Renal pelvis (tissue), 4 donors: Measurements from ENCODE around the gene CEP164. TPM values are rescaled to one million over a fixed set of nuclear protein-coding genes. Genes with fewer than 3 reads are reported as not detected.
A peak's percentile ranks its signal among the peaks of the same experiment; 100 is the strongest.
"Not testable (repeated sequence)": the region's sequence is repeated elsewhere in the genome, so short reads cannot be mapped to it uniquely, and the experiment has no call there.

Experiments used
- DNase-seq: peaks from one replicate; pipeline ENCODE4 v3.0.0-alpha.2; 2013
- polyA plus RNA-seq, 3 donors: library from polyadenylated mRNA; unstranded; fragments of 120-200 nt; gene quantifications; one replicate each; pipeline ENCODE4 v1.2.1, GENCODE V29; 2013; ENCODE audit not compliant: insufficient read length in 3 of 3

Gene CEP164
- polyA plus RNA-seq, 3 donors = 27.3 to 39.7 (median 38.0) TPM

DNA sequence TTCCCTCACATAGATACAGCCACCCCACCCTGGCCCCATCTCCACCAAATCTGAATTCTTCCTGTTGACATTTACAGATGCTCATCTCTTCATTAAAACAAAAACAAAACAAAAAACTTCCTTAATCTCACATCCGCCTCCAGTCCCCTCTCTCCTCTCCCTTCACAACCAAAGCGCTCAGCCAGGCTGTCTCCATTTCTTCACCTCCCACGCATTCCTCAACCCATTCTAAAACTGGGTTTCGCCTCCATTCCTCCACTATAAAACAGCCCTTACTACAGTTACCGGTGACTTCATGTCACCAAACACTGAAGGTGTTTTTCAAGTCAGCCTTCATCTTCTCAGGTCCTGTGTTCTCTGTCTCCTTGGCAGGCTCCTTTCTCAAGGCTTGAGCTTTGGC, 26.9 kb upstream of the CEP164 start:
- DNase-seq = peak; percentile 77

DNA sequence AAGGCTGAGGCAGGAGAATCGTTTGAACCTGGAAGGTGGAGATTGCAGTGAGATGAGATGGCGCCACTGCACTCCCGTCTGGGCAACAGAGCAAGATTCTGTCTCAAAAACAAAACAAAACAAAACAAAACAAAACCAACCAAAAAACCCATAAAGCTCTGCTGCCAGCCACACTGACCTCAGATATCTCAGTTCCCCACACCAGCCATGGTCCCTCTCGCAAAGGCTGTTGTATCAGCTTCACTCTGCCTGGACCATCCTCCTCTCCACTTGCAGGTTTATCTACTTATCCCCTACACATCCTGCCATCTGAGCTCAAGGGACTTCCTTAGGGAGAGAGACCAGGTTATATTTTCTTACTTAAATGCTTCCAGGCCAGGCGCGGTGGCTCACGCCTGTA, 25.4 kb upstream of the CEP164 start:
- no peak for DNase-seq

DNA sequence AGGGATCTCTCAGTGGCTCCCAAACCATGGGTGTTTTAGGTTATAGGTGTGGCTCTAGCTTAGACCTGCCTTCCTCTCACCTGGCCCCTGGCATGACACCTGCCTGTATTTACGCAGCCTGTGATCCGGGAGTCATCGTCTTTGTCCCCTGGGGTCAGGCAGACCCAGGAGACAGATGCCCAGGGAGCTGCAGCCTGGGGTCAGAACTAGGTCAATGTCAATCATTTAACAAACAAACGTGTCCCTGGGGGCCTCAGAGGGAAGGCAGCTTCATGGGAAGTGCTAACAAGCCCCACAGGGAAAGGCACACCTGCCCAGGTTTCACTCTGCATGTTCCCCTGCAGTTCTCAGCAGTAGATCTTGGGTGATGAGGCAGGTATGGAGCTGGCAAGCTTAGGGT, 24.6 kb upstream of the CEP164 start:
- DNase-seq = no peak

DNA sequence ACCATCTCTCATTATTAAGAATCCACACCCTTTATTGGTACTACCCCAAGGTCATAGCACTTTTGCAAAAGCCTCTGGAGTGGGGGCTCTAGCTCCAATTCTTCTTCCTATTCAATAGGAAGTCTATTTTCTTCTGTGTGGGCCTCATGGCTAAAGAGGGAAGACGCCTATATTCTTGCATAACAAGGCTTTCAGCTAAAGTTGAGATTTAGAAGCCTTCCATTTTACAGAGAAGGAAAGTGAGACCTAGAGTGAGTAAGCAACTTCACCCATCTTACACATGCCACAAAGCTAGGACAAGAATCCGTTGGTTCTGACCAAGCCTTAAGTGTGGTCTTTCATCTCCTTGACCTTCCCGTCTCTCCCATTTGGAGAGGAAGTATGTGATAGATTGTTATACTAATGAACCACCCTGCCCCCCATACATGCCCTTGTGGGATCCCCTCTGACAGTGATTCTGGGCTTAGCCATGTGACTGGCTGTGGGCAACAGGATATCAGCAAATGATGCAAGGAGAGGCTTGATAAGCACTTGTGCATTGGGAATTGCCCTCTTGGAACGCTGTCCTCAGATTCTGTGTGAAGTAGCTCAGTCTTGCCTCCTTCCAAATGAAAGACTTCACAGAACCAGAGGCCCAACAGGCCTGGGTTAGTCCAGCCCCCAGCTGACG, 23.9 kb upstream of the CEP164 start:
- DNase-seq = no peak

GRCh38 chr11:117305145-117305544, 22.5 kb upstream of the CEP164 start:
- DNase-seq = no peak

GRCh38 chr11:117309310-117309709, 18.3 kb upstream of the CEP164 start:
- DNase-seq = no peak

GRCh38 chr11:117313091-117313490, 14.6 kb upstream of the CEP164 start:
- DNase-seq = no peak

DNA sequence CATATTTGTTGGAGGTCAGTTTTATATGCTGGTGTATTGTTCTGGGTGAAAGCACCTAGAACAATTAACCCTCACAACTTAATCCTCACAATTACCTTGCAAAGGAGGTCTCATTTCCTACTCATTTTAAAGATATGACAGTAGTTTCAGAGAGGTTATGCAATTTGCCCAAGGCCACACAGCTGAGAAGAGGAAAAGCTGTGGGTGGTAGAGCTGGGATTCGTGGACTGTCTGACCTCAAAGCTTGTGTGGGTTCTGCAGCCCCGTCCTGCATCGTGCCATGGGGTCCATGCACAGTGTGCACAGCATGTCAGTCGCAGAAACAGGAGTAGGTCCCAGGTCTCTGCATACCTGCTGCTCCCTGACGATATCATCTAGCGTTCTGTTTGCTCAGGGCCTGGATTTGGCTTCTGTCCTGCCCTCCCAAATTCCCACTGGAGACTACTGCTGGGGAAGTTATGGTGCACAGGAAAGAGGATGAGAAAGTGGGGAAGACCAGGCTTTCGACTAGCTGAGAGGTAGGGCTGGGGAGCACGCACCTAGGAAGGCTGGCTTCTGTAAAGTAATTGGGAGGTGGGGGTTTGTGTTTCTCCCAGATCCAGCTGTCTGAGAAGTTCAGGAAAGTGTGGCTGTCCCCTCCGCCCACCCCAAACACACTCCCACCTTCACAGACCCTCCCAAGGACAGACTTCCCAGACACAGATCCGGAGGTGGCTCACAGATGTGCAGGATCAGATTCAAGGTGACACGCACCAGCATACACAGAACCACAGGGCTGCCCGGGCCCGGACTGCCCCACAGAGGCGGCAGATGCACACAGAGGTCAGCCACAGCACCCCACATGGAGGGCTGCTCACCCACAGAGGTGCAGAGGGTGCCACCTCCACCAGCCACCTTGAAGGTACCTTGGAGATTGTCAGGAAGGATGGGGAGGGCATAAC, 13.6 kb upstream of the CEP164 start:
- no peak for DNase-seq

DNA sequence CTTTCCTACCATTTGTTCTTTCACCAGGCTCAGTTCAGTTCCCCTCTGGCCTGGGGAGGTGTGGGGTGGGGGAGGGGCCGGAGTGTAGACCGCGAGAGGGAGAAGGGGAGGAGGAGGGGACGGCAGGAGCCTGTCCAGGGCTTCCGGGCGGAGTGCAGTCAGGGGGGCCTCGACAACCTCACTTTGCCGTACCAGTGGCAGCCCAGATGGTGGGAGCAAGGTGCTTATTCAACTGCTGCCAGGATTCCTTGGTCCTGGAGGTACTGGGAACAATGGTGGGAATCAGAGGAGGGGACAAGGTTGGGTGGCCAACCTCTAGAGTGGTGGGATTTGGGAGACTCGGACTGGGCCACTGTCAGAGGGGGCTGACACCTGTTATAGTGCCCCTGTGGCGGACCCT, 12.8 kb upstream of the CEP164 start:
- no peak for DNase-seq

GRCh38 chr11:117315285-117316196, 12.1 kb upstream of the CEP164 start:
- no peak for DNase-seq

DNA sequence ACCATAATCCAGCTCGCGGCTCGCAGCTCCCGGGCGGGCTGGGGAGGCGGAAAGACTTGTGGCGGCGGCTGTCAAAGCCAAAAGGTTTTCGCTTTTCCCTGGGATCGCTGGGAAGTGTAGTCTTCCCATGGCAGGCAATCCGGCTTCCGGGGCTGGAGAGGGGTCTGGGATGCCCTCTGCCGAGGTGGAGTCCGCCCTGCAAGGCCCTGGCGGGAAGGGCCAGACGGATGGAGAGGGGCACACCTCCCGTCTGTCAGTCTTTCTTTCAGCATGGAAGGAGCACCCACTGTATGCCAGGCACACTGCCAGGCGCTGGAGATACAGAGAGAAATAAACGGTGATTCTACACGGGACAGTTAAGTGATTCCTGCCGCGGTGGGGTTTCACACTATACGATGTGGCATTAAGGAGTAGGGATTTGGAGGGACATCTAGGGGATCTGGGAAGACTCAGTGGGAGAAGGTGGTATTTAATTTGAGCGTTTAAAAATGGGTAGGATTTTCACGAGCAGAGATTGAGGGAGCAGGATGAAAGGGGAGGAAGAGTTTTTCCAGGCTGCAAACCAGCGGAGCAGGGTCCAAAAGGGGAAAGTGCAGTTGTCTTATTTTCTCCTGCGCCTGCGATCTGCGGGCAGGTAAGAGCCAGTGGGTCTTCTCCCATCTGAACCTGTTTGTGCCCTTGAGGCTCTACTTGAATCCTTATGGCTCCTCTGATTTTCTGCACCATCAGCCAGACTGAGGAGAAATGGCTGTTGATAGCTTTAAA, 11.3 kb upstream of the CEP164 start, which contains the start of gene BACE1:
BACE1 (minus strand) TSS at position 60 of the 765 bp plus-strand sequence. CDS start 461 bp downstream, outside the sequence.
- DNase-seq = peak; percentile 86

DNA sequence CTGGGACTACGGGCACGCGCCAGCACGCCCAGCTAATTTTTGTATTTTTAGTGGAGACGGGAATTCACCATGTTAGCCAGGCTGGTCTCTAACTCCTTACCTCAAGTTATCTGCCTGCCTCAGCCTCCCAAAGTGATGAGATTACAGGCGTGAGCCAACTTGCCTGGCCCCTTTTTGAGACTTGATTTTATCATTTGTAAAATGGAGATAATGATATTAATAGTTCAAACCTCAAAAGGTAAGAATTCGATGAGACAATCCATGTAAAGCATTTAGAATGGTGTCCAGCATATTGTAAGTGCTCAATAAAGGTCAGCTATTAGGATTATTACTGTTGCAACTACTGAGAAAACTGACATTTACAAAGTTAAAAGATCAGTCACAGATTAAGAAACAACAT, 8.9 kb upstream of the CEP164 start:
- no peak for DNase-seq

- no peak for DNase-seq
These were observed 8.3 kb upstream of the CEP164 start for GRCh38 chr11:117319214-117319840.

DNA sequence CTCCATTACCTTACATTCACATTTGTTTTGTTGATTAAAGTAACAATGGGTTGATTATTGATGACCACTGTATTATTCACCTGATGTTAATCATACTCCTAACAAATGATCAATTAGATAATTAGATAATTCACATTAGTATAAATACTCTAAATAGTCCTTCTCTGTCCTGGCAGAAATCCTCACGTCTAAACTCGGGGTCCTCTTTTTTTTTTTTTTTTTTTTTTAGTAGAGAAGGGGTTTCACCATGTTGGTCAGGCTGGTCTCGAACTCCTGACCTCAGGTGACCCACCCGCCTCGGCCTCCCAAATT, 443 bp upstream of the CEP164 start:
- DNase-seq = not testable (repeated sequence)

DNA sequence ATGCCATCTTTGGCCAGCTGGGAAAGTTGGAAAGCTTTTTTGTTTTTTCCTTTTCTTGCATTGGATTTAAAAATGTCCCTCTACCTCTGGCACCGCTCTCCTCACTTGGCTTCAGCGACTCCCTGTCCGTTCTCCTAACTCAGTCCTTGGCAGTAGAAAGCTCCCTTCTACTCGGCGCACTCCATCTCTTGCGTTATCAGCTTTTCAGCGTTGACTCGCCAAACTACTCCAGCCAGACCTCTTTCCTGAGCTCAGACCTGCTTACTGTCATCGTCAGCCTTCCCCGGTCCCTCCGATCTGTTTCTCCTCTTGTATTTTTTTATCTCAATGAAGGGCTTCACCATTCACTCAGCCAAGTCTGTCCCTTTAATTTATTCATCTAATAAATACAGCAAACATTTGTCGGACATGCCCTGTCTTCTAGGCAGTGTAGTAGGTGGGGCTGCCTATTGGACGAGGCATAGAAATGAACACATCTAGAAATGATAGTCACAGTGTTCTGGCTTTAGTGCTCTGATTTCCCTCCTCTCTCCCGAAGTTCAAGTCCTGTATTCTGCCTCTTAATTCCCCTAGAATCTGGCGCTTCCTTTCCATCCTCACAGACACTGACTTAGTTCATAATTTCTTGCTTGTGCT, 839 bp downstream of the CEP164 start:
- DNase-seq = no peak

- no peak for DNase-seq
These were observed 5.2 kb downstream of the CEP164 start for GRCh38 chr11:117332843-117333242.

DNA sequence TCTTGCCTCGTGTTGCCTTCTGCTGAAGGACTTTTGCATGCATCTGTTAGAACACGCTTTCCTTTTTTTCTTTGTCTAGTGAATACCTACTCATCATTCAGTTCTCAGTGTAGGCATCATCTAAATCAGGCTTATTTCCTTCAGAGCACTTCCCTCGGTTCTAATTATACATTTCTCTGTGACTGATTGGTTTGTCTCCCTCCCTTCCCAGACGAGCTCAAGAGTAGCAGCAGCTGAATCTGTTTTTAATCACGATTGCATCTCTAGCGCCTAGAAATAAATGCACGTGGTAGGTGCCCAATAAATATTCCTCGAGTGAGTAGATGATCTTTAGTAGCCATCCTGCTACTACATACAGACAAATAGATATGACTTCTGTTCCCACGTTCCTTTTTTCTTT, 6.3 kb downstream of the CEP164 start:
- DNase-seq = no peak

DNA sequence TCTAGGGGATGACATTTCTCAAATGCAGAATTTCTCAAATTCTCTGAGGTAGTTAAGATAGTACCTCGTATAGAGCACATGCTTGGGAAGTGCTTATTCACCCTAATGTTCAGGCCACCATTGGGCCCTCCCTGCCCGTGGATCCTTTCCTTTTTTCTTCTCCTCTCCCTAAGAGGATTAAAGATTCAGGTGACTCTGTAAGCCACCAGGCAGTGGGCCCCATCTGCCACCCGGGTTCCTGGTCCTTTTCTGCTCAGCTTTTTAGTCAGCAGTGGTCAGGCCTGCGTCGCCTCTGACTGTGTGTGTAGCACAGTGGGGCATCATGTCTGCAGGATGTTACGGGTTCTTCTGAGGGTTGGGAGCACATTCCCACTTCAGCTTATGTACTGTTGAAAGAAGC, 7.2 kb downstream of the CEP164 start:
- DNase-seq = no peak

DNA sequence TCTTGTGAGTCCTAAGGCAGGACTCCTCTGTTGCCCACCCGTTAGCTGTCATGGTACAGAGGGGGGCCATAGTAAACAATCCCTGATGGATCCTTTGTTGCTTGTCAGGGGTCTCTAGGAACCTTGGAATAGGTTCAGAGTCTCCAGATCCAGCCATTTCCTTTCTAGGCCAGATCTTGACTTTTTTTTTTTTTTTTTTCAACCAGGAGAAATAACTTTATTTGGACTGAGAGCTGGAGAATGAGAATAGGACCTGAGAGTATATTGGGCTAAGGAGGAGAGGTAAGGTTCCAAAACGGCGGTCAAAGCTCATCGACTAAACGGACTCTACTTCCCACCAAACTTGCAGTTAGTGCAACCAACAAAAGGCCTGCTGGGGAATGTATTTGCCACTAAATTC, 7.7 kb downstream of the CEP164 start:
- DNase-seq = no peak

- DNase-seq = no peak
These were observed 9.4 kb downstream of the CEP164 start for GRCh38 chr11:117337076-117337475.
